ENCODE data around the gene GASK1A. TPM values are rescaled to one million over a fixed set of nuclear protein-coding genes. Genes with fewer than 3 reads are reported as not detected.

The GASK1A gene
- total RNA-seq, 1 donor = 0.63 TPM

GRCh38 chr3:42980909-42981308, 1.8 kb downstream of the GASK1A start:
- no peak overlapping the region for H3K4me3 ChIP-seq (ENCODE audit: low read depth, low read length)
- TF ChIP-seq, protein P1, sequence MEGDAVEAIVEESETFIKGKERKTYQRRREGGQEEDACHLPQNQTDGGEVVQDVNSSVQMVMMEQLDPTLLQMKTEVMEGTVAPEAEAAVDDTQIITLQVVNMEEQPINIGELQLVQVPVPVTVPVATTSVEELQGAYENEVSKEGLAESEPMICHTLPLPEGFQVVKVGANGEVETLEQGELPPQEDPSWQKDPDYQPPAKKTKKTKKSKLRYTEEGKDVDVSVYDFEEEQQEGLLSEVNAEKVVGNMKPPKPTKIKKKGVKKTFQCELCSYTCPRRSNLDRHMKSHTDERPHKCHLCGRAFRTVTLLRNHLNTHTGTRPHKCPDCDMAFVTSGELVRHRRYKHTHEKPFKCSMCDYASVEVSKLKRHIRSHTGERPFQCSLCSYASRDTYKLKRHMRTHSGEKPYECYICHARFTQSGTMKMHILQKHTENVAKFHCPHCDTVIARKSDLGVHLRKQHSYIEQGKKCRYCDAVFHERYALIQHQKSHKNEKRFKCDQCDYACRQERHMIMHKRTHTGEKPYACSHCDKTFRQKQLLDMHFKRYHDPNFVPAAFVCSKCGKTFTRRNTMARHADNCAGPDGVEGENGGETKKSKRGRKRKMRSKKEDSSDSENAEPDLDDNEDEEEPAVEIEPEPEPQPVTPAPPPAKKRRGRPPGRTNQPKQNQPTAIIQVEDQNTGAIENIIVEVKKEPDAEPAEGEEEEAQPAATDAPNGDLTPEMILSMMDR (IDR thresholded peaks at IDR 0.05; ENCODE audit: insufficient read depth, low read length) = no peak
- DNase-seq (ENCODE audit: low read depth) = peak; percentile 37

GRCh38 chr3:42982645-42983412, 3.7 kb downstream of the GASK1A start:
- DNase-seq (ENCODE audit: low read depth) = no peak
- TF ChIP-seq, protein P1 (IDR thresholded peaks at IDR 0.05; ENCODE audit: insufficient read depth, low read length) = no peak
- no peak overlapping the region for H3K4me3 ChIP-seq (ENCODE audit: low read depth, low read length)

DNA sequence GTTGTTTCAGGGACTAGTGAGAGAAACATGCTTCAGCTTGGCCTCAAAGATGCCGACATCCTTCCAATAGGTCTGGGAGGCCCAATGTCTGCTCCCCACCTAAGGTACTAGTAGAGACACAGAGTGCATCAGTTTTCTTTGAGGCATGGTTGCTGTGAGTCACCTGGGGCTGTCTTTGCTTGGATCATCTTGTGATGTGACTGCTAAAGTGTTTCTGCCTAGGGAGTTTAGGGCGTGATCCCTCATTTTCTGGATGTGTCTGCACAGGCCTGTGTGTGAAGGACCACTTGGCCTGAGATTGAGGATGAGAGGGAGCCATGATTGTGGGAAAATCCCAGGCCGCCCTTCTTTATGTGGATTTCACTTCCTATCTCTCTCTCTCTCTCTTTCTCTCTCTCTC, 4.8 kb downstream of the GASK1A start:
- DNase-seq (ENCODE audit: low read depth) = no peak
- no peak overlapping the region for H3K4me3 ChIP-seq (ENCODE audit: low read depth, low read length)
- TF ChIP-seq, protein P1 (IDR thresholded peaks at IDR 0.05; ENCODE audit: insufficient read depth, low read length) = no peak

- TF ChIP-seq, protein P1 (IDR thresholded peaks at IDR 0.05; ENCODE audit: insufficient read depth, low read length) = no peak
- H3K4me3 ChIP-seq (ENCODE audit: low read depth, low read length) = no peak overlapping the region
- DNase-seq (ENCODE audit: low read depth) = no peak
Measured at GRCh38 chr3:42984701-42985100, 5.6 kb downstream of the GASK1A start.

- TF ChIP-seq, protein P1 (IDR thresholded peaks at IDR 0.05; ENCODE audit: insufficient read depth, low read length) = no peak
- no peak for DNase-seq (ENCODE audit: low read depth)
- H3K4me3 ChIP-seq (ENCODE audit: low read depth, low read length) = no peak overlapping the region
Measured at GRCh38 chr3:42988097-42988496, 9.0 kb downstream of the GASK1A start.

DNA sequence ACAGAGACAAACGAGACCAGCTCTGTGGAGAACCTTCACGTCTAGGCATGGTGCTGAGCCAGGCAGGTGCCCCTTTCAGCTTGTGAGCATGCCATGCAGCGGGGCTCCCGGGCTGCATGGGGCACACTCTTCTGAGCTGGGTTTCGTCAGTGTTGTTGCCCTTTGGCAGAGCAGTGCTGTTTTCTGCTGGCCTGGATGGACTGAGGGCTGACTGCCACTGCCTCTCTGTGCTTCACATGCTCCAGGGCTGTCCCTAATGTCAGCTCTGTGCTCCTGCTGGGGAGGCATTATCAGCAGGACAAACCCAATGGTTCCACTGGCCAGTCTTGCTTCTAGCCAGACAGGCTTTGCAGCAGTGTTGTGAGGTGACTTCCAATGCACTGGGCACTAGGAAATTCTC, 9.5 kb downstream of the GASK1A start:
- no peak for DNase-seq (ENCODE audit: low read depth)
- TF ChIP-seq, protein P1 (IDR thresholded peaks at IDR 0.05; ENCODE audit: insufficient read depth, low read length) = no peak
- no peak overlapping the region for H3K4me3 ChIP-seq (ENCODE audit: low read depth, low read length)

Measured in fibroblast of the aortic adventitia (primary cell).